ENCODE data around the gene CNP.
"Not testable (repeated sequence)": the region's sequence is repeated elsewhere in the genome, so short reads cannot be mapped to it uniquely, and the experiment has no call there.

The CNP gene
- long read RNA-seq, donor 1, full-length matches to known transcripts: 22 of 22 reads
- long read RNA-seq, donor 1, partial matches to known transcripts: 0 of 22 reads
- long read RNA-seq, donor 1, other reads (novel, unspliced or antisense): 0 of 22 reads
- long read RNA-seq, donor 2, full-length matches to known transcripts: 19 of 19 reads
- long read RNA-seq, donor 2, partial matches to known transcripts: 0 of 19 reads
- long read RNA-seq, donor 2, other reads (novel, unspliced or antisense): 0 of 19 reads
- long read RNA-seq, donor 3, full-length matches to known transcripts: 19 of 59 reads
- long read RNA-seq, donor 3, partial matches to known transcripts: 40 of 59 reads
- long read RNA-seq, donor 3, other reads (novel, unspliced or antisense): 0 of 59 reads
- long read RNA-seq, donor 4, full-length matches to known transcripts: 18 of 50 reads
- long read RNA-seq, donor 4, partial matches to known transcripts: 32 of 50 reads
- long read RNA-seq, donor 4, other reads (novel, unspliced or antisense): 0 of 50 reads
- long read RNA-seq, donor 5, full-length matches to known transcripts: 31 of 103 reads
- long read RNA-seq, donor 5, partial matches to known transcripts: 72 of 103 reads
- long read RNA-seq, donor 5, other reads (novel, unspliced or antisense): 0 of 103 reads
- long read RNA-seq, donor 6, full-length matches to known transcripts: 30 of 40 reads
- long read RNA-seq, donor 6, partial matches to known transcripts: 10 of 40 reads
- long read RNA-seq, donor 6, other reads (novel, unspliced or antisense): 0 of 40 reads
- long read RNA-seq, donor 7: 0 reads
- long read RNA-seq, donor 8, full-length matches to known transcripts: 19 of 115 reads
- long read RNA-seq, donor 8, partial matches to known transcripts: 96 of 115 reads
- long read RNA-seq, donor 8, other reads (novel, unspliced or antisense): 0 of 115 reads

- peak; percentile 93 for DNase-seq
Observed at GRCh38 chr17:41966463-41967140, at the start of gene CNP. TSS of gene CNP (plus strand) at chr17:41966795. CDS start at chr17:41966885, 90 bp downstream.

- no peak for DNase-seq
Observed at GRCh38 chr17:41917192-41917591, 49.4 kb upstream of the CNP start.

GRCh38 chr17:41917679-41918313 lies 48.8 kb upstream of the CNP start:
- peak; percentile 74 for DNase-seq

GRCh38 chr17:41918314-41919164 lies 48.1 kb upstream of the CNP start, which contains the start of gene ACLY:
TSS of gene ACLY (minus strand) at chr17:41918951. CDS start at chr17:41913873, 5,078 bp downstream.
- peak; percentile 92 for DNase-seq

- DNase-seq: peak; percentile 74
Observed at GRCh38 chr17:41919165-41919817, 47.3 kb upstream of the CNP start.

GRCh38 chr17:41919840-41920579 lies 46.6 kb upstream of the CNP start:
- no peak for DNase-seq

GRCh38 chr17:41920580-41920955 lies 46.0 kb upstream of the CNP start:
- no peak for DNase-seq

- no peak for DNase-seq
Observed at GRCh38 chr17:41925991-41926590, 40.5 kb upstream of the CNP start.

- no peak for DNase-seq
Observed at GRCh38 chr17:41928693-41929251, 37.8 kb upstream of the CNP start.

GRCh38 chr17:41930009-41930832 lies 36.4 kb upstream of the CNP start, which contains the start of gene ODAD4:
TSS of gene ODAD4 (plus strand) at chr17:41930617. CDS start at chr17:41930724, 107 bp downstream.
- peak; percentile 87 for DNase-seq

- DNase-seq: not testable (repeated sequence)
Observed at GRCh38 chr17:41930833-41931156, 35.8 kb upstream of the CNP start.

- DNase-seq: not testable (repeated sequence)
Observed at GRCh38 chr17:41931715-41932114, 34.9 kb upstream of the CNP start.

GRCh38 chr17:41932816-41933389 lies 33.7 kb upstream of the CNP start:
- DNase-seq: no peak

GRCh38 chr17:41935641-41936040 lies 31.0 kb upstream of the CNP start:
- no peak for DNase-seq

- no peak for DNase-seq
Observed at GRCh38 chr17:41937970-41938954, 28.3 kb upstream of the CNP start.

GRCh38 chr17:41939044-41939692 lies 27.4 kb upstream of the CNP start:
- DNase-seq: no peak
